HEK293 (cell line): ENCODE data around the gene ENOSF1.

Source experiments
- CTCF ChIP-seq: fragments of 450-650 bp; formaldehyde crosslinking; IDR thresholded peaks from 2 replicates; pipeline ENCODE4 v1.5.1; 2016; ENCODE audit warnings: missing biosample characterization, missing genetic modification characterization
- ZEB2 ChIP-seq: fragments of 450-650 bp; formaldehyde crosslinking; IDR thresholded peaks from 2 replicates; pipeline ENCODE4 v1.5.1; 2016; ENCODE audit warnings: missing biosample characterization, missing genetic modification characterization

GRCh38 chr18:652131-652530 is 60.3 kb downstream of the ENOSF1 start:
- TF ChIP-seq CTCF (tag by site-specific recombination) (no peak), ZEB2 (tag by site-specific recombination) (no peak)
